A549 (cell line): ENCODE data around the gene ARL4A. TPM values are rescaled to one million over a fixed set of nuclear protein-coding genes. Genes with fewer than 3 reads are reported as not detected.

Experiments used
- ATAC-seq, 2 experiments: fragments of 200-7000 bp in 1 of 2; fragments of >200 bp in 1 of 2; cut with Nextera tagmentation in 1 of 2; cut with Tn5 transposase in 1 of 2; 3 replicates each; pipeline versions ENCODE4 v1.8.0 to v1.9.1; 2018 to 2020; ENCODE audit warnings: mild to moderate bottlenecking in 1 of 2, moderate library complexity in 1 of 2
- CTCF ChIA-PET: fragments of 300-600 bp; sonication (Branson Sonifier 250); formaldehyde crosslinking; extraction: SDS; loops from one replicate; lab custom pipeline; 2021; ENCODE audit warnings: antibody characterized with exemption, inconsistent platforms; lab: Yijun Ruan, JAX
- POLR2A ChIA-PET: fragments of 350-600 bp; formaldehyde crosslinking; extraction: SDS; loops from one replicate; lab custom pipeline; 2021; ENCODE audit warnings: antibody characterized with exemption, inconsistent platforms; lab: Yijun Ruan, JAX
- DNase-seq, 2 experiments: peaks; one replicate each; pipeline versions ENCODE4 v3.0.0 to v3.0.0-alpha.2; 2011 to 2016; ENCODE audit warnings: low read depth in 1 of 2, low spot score in 1 of 2
- FAIRE-seq: peaks from 2 replicates; lab custom pipeline; 2011; peaks lifted over from hg19 to GRCh38; lab: Jason Lieb, UNC
- H3K27ac ChIP-seq, 2 experiments: fragments of >200 bp; sonication (Bioruptor Twin); formaldehyde crosslinking; 3 replicates each; pipeline ENCODE4 v1.5.1; 2016 to 2017
- H3K4me1 ChIP-seq: fragments of >200 bp; sonication (Bioruptor Twin); formaldehyde crosslinking; 3 replicates; pipeline ENCODE4 v1.6.1; 2016
- H3K4me2 ChIP-seq: fragments of >200 bp; sonication (Bioruptor Twin); formaldehyde crosslinking; 3 replicates; pipeline ENCODE4 v1.6.1; 2016
- H3K4me3 ChIP-seq: fragments of >200 bp; sonication (Bioruptor Twin); formaldehyde crosslinking; 3 replicates; pipeline ENCODE4 v1.5.1; 2016
- H3K9me3 ChIP-seq: fragments of >200 bp; sonication (Bioruptor Twin); formaldehyde crosslinking; 3 replicates; pipeline ENCODE4 v1.6.1; 2016
- CBX8 ChIP-seq: fragments of 200-600 bp; sonication (generic); IDR thresholded peaks from 2 replicates; pipeline ENCODE4 v1.6.1; 2016
- JUN ChIP-seq, 2 experiments: fragments of >200 bp; sonication (Bioruptor Twin); formaldehyde crosslinking; IDR thresholded peaks; 2 replicates in 1 of 2; 3 replicates in 1 of 2; pipeline ENCODE4 v1.6.1; 2016 to 2017
- MYC ChIP-seq: IDR thresholded peaks from 2 replicates; pipeline ENCODE4 v1.6.1; 2012; ENCODE audit warnings: mild to moderate bottlenecking, inconsistent platforms, low read length, improper control_type of control experiment, borderline replicate concordance
- POLR2AphosphoS2 ChIP-seq: conservative IDR thresholded peaks from 2 replicates; pipeline ENCODE4 v1.6.1; 2012; ENCODE audit warnings: low read length, improper control_type of control experiment, inconsistent platforms
- RAD21 ChIP-seq, 2 experiments: fragments of >200 bp in 1 of 2; sonication (Bioruptor Twin) in 1 of 2; formaldehyde crosslinking in 1 of 2; IDR thresholded peaks in 1 of 2; conservative IDR thresholded peaks in 1 of 2; 2 replicates in 1 of 2; 3 replicates in 1 of 2; pipeline ENCODE4 v1.6.1; 2012 to 2018; ENCODE audit warnings: inconsistent platforms in 1 of 2
- RCOR1 ChIP-seq: fragments of 150-350 bp; IDR thresholded peaks from 2 replicates; pipeline ENCODE4 v1.6.1; 2014; ENCODE audit warnings: antibody characterized with exemption, low read length, low read depth
- RFX5 ChIP-seq: fragments of 450-650 bp; IDR thresholded peaks from 2 replicates; pipeline ENCODE4 v1.7.1; 2014; ENCODE audit warnings: antibody characterized with exemption, mild to moderate bottlenecking, moderate library complexity
- RNF2 ChIP-seq: fragments of 200-600 bp; sonication (generic); IDR thresholded peaks from 2 replicates; pipeline ENCODE4 v1.6.1; 2016; ENCODE audit warnings: low read depth, mild to moderate bottlenecking, antibody characterized with exemption, moderate library complexity, borderline replicate concordance
- SMC3 ChIP-seq: fragments of >200 bp; sonication (Bioruptor Twin); formaldehyde crosslinking; IDR thresholded peaks from 3 replicates; pipeline ENCODE4 v1.6.1; 2018; ENCODE audit warnings: inconsistent platforms
- SREBF2 ChIP-seq: fragments of 450-650 bp; IDR thresholded peaks from 2 replicates; pipeline ENCODE4 v1.6.1; 2014; ENCODE audit warnings: mild to moderate bottlenecking, moderate library complexity
- ZC3H11A ChIP-seq: fragments of 450-650 bp; IDR thresholded peaks from 2 replicates; pipeline ENCODE4 v1.6.1; 2014; ENCODE audit warnings: antibody characterized with exemption, mild to moderate bottlenecking
- ZFP36 ChIP-seq: fragments of 450-650 bp; IDR thresholded peaks from 2 replicates; pipeline ENCODE4 v1.6.1; 2014; ENCODE audit warnings: borderline replicate concordance; ENCODE audit not compliant: partially characterized antibody
- ZSCAN20 ChIP-seq: fragments of 250-450 bp; sonication (Bioruptor Pico); IDR thresholded peaks from 2 replicates; pipeline ENCODE4 v1.8.0; 2022; ENCODE audit warnings: mild to moderate bottlenecking, moderate library complexity
- WGBS: methylation state at CpG from one replicate; pipeline ENCODE4 v1.1.6; 2017; ENCODE audit errors: missing lambda C conversion rate; 5-methylcytosine and 5-hydroxymethylcytosine counted together
- polyA plus RNA-seq, 4 experiments: library from polyadenylated mRNA; depleted of rRNA in 3 of 4; stranded (reverse); fragments of >200 nt; fragmentation: RNase III in 1 of 4; extraction: RNeasy Plus Mini Kit Qiagen cat#74134 plus additional on column Dnase treatment in 1 of 4; gene quantifications; 2 replicates in 3 of 4; 3 replicates in 1 of 4; pipeline ENCODE4 v1.2.3, GENCODE V29; 2011 to 2017
- TF ChIP-seq, protein P1 (sequence below): IDR thresholded peaks from 2 replicates; pipeline ENCODE4 v1.6.1; 2012
- TF ChIP-seq, protein P2 (sequence below): fragments of >200 bp; sonication (Bioruptor Twin); formaldehyde crosslinking; IDR thresholded peaks from 3 replicates; pipeline ENCODE4 v1.5.1; 2016
- TF ChIP-seq, protein P3 (sequence below): fragments of 450-650 bp; IDR thresholded peaks from 2 replicates; pipeline ENCODE4 v1.6.1; 2014; ENCODE audit warnings: antibody characterized with exemption
- TF ChIP-seq, protein P4 (sequence below): fragments of >200 bp; sonication (Bioruptor Twin); formaldehyde crosslinking; IDR thresholded peaks from 2 replicates; pipeline ENCODE4 v1.6.1; 2016
- TF ChIP-seq, protein P5 (sequence below): IDR thresholded peaks from 2 replicates; pipeline ENCODE4 v1.6.1; 2012; ENCODE audit warnings: low read depth, borderline replicate concordance

Gene ARL4A
- polyA plus RNA-seq, 2 of the 4 experiments (the other 2 are of a cell fraction) = 51.9 to 76.1 TPM

DNA sequence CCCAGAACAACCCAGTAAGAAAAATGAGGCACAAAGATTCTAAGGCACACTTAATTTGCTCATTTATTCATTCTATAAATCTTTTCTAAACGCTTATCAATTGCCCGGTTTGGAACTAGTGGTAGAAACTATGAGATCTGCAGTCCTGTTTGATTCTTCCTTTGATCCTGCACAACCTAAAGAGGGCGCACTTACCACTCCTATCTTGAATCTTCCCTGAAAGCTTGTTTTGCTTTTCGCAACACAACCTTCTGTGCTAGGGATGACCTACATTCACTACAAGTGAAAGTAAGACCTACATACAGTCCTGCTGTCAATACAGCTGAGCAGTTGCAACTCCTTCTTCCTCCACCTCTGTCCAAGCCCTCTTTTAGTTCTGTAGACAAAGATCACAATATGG lies 12.6 kb upstream of the ARL4A start:
- CTCF ChIA-PET = interaction anchor here (0.6 to 2.4 kb wide), 6 partner anchors 11 to 588 kb away, joined by 3 to 19 read pairs (median 4); no protein-coding TSS in a partner anchor
- no peak overlapping the region for H3K4me2 ChIP-seq
- no peak overlapping the region for H3K27ac ChIP-seq
- TF ChIP-seq ZFP36 (no peak), RAD21 (conservative IDR thresholded peaks at IDR 0.05 in 1 of 2, IDR thresholded peaks at IDR 0.05 in 1 of 2) (peak in 1 of 2 experiments; percentile 33; a peak in 2 of 5 replicates)
- peak; percentile 43 to 50; a peak in 4 of 6 replicates for ATAC-seq
- 67% methylated on average over 4 of the region's 4 CpGs for WGBS
- H3K4me3 ChIP-seq = no peak overlapping the region
- POLR2A ChIA-PET = interaction anchor here (1.0 kb wide), 1 partner anchor 12 kb away, joined by 3 read pairs; the partner anchor contains the start of gene ARL4A
- H3K4me1 ChIP-seq = no peaks in the 10 kb centered on the region
- DNase-seq = peak in 1 of 2 experiments; percentile 51
- FAIRE-seq = no peak
- no peaks in the 10 kb centered on the region for H3K9me3 ChIP-seq

DNA sequence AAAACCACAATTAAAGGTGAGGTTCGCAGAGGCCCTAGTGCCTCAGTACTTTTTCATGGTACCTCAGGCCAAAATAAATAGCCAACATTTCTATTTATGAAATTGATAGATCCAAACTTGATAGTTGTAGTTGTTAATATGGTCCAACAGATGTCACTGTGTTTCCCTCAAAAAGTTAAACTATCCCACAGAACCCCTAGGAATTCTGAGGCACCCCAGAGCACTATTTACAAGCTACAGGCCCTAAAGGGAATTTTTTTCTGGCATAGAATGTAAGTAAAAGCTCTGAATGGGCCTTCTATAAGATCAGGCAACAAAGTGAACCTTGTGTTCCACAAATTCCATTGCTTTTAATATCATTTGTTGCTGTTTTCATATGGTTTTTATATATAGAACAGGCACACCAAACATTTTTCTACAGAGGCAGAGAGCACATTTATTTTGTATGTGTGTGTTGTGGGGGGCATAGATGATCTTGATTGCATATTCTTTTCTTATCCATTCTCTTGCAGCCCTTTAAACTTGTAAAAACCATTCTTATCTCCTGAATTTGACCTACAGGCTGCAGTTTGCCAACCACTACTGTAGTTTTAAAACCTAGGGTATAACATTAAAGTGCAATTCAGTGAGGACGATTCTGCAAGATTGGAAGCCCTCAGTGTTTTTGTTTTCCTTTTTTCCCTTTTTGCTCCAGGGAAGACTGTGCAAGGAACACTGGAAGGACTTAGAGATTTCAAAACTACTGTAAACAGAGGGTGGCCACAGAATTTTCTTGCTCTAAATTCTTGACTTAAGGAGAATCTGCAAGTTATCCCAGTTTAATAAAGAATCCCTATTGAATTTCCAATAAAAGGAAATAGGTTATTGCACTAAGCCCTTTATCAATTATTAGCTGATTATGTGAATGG lies 3.5 kb upstream of the ARL4A start:
- WGBS = 10% methylated on average over 2 of the region's 2 CpGs

DNA sequence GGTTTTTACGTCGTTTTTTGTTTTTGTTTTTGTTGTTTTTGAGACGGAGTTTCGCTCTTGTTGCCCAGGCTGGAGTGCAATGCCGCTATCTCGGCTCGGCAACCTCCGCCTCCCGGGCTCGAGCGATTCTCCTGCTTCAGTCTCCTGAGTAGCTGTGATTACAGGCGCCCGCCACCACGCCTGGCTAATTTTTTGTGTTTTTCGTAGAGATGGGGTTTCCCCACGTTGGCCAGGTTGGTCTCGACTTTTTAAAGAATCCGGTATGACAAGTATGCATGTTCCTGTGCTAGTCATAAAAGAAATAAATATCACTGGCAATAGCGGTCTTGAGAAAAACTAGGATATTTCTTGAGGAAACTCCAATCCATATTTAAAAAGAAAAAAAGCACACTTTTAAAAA lies 2.7 kb upstream of the ARL4A start:
- ATAC-seq = no peak
- ChIA-PET POLR2A (interaction anchor here (3.2 kb wide), 1 partner anchor 30 kb away, joined by 43 read pairs; no protein-coding TSS in a partner anchor), CTCF (interaction anchor here (0.8 to 8.4 kb wide), 26 partner anchors 9 to 594 kb away, joined by 3 to 122 read pairs (median 8); no protein-coding TSS in a partner anchor)
- DNase-seq = no peak
- TF ChIP-seq, protein P1, sequence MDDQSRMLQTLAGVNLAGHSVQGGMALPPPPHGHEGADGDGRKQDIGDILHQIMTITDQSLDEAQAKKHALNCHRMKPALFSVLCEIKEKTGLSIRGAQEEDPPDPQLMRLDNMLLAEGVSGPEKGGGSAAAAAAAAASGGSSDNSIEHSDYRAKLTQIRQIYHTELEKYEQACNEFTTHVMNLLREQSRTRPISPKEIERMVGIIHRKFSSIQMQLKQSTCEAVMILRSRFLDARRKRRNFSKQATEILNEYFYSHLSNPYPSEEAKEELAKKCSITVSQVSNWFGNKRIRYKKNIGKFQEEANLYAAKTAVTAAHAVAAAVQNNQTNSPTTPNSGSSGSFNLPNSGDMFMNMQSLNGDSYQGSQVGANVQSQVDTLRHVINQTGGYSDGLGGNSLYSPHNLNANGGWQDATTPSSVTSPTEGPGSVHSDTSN = no peak
- TF ChIP-seq JUN (IDR thresholded peaks at IDR 0.05) = no peak
- TF ChIP-seq RFX5 = no peak
- TF ChIP-seq CBX8 = no peak
- 91% methylated on average over 19 of the region's 19 CpGs for WGBS
- peak overlapping the region; percentile 93; the same call in 2 of the 3 replicates for H3K4me2 ChIP-seq
- H3K4me1 ChIP-seq = peaks cover 26% of the 10 kb centered on the region; the same call in 2 of the 3 replicates
- H3K9me3 ChIP-seq = no peaks in the 10 kb centered on the region
- H3K27ac ChIP-seq = peak overlapping the region in 1 of 2 experiments; percentile 37; a peak in 2 of 6 replicates
- FAIRE-seq = no peak
- H3K4me3 ChIP-seq = no peak overlapping the region

More for the DNA sequence above, 3.5 kb upstream of the ARL4A start:
- Histone ChIP-seq H3K4me1 (peaks cover 18% of the 10 kb centered on the region; the same call in 2 of the 3 replicates), H3K4me2 (no peak overlapping the region; the same call in 2 of the 3 replicates), H3K4me3 (no peak overlapping the region), H3K9me3 (no peaks in the 10 kb centered on the region), H3K27ac (peak overlapping the region; percentile 7 to 52; a peak in 3 of 6 replicates)
- ATAC-seq = no peak
- POLR2A ChIA-PET = no interaction called here
- CTCF ChIA-PET = interaction anchor here (0.7 to 8.4 kb wide), 25 partner anchors 9 to 591 kb away, joined by 3 to 122 read pairs (median 5); no protein-coding TSS in a partner anchor
- FAIRE-seq = no peak
- DNase-seq = peak; percentile 38 to 39
- TF ChIP-seq ZSCAN20 (CRISPR knock-in tag) (no peak), ZC3H11A (no peak), SREBF2 (no peak), MYC (no peak), SMC3 (peak; percentile 73), RAD21 (conservative IDR thresholded peaks at IDR 0.05 in 1 of 2, IDR thresholded peaks at IDR 0.05 in 1 of 2) (peak; percentile 64 to 70), RNF2 (no peak), POLR2AphosphoS2 (no peak), ZFP36 (no peak), RCOR1 (no peak)
- TF ChIP-seq, protein P2, sequence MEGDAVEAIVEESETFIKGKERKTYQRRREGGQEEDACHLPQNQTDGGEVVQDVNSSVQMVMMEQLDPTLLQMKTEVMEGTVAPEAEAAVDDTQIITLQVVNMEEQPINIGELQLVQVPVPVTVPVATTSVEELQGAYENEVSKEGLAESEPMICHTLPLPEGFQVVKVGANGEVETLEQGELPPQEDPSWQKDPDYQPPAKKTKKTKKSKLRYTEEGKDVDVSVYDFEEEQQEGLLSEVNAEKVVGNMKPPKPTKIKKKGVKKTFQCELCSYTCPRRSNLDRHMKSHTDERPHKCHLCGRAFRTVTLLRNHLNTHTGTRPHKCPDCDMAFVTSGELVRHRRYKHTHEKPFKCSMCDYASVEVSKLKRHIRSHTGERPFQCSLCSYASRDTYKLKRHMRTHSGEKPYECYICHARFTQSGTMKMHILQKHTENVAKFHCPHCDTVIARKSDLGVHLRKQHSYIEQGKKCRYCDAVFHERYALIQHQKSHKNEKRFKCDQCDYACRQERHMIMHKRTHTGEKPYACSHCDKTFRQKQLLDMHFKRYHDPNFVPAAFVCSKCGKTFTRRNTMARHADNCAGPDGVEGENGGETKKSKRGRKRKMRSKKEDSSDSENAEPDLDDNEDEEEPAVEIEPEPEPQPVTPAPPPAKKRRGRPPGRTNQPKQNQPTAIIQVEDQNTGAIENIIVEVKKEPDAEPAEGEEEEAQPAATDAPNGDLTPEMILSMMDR = peak; percentile 64
- TF ChIP-seq, protein P3, sequence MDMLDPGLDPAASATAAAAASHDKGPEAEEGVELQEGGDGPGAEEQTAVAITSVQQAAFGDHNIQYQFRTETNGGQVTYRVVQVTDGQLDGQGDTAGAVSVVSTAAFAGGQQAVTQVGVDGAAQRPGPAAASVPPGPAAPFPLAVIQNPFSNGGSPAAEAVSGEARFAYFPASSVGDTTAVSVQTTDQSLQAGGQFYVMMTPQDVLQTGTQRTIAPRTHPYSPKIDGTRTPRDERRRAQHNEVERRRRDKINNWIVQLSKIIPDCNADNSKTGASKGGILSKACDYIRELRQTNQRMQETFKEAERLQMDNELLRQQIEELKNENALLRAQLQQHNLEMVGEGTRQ = no peak
- TF ChIP-seq, protein P4, sequence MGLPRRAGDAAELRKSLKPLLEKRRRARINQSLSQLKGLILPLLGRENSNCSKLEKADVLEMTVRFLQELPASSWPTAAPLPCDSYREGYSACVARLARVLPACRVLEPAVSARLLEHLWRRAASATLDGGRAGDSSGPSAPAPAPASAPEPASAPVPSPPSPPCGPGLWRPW = no peak
- TF ChIP-seq, protein P5, sequence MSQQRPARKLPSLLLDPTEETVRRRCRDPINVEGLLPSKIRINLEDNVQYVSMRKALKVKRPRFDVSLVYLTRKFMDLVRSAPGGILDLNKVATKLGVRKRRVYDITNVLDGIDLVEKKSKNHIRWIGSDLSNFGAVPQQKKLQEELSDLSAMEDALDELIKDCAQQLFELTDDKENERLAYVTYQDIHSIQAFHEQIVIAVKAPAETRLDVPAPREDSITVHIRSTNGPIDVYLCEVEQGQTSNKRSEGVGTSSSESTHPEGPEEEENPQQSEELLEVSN = no peak
- TF ChIP-seq, all 56 proteins: peak for 3
